Esophagus muscularis mucosa (tissue), 3 donors: ENCODE data around the gene KAZN.

ENCODE experiments used
- CTCF ChIP-seq, 3 experiments: fragments of 200-600 bp in 2 of 3; fragments of 450-650 bp in 1 of 3; sonication (generic) in 2 of 3; IDR thresholded peaks; one replicate each; pipeline ENCODE4 v1.5.1; 2017 to 2019; ENCODE audit warnings: antibody characterized with exemption in 3 of 3, mild to moderate bottlenecking in 2 of 3, moderate library complexity in 1 of 3
- EP300 ChIP-seq: sonication (generic); formaldehyde crosslinking; IDR thresholded peaks from one replicate; pipeline ENCODE4 v1.6.1; 2017; ENCODE audit warnings: antibody characterized with exemption

DNA sequence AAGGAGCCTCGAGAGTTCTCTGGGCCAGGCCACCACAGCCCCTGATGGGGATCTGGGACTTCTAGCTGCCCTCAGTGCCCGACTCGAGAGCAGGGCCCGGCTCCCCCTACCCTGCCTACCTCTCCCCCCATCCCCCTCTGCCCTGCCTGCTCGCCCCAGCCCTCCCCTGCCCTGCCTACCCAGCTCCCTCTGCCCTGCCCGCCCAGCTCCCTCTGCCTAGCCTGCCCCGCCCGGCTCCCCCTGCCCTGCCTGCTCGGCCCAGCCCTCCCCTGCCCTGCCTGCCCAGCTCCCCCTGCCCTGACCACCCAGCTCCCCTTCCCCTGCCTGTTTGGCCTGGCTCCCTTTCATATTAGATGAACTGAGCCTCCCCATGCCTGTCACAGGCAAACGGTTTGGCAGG, 437.6 kb downstream of the KAZN start:
- no peak for TF ChIP-seq CTCF (IDR thresholded peaks at IDR 0.05)
- no peak for TF ChIP-seq EP300
